Endometrial microvascular endothelial cells (primary cell): ENCODE results near the gene TMEM19. TPM values are rescaled to one million over a fixed set of nuclear protein-coding genes. Genes with fewer than 3 reads are reported as not detected.

ENCODE experiments used
- in situ Hi-C: cut with HindIII; loops from 2 replicates; pipeline ENCODE4 v1.10.0; 2017; ENCODE audit warnings: low sequenced_read_pairs, low pct_unique_long_range_greater_than_20kb; ENCODE audit errors: inconsistent ontology term
- total RNA-seq: library from RNA; depleted of rRNA; stranded (reverse); fragments of >200 nt; gene quantifications from one replicate; pipeline ENCODE4 v1.2.3, GENCODE V29; 2015; ENCODE audit errors: inconsistent ontology term

Gene TMEM19
- total RNA-seq, 1 donor from 2014 or later: 39.1 TPM

DNA sequence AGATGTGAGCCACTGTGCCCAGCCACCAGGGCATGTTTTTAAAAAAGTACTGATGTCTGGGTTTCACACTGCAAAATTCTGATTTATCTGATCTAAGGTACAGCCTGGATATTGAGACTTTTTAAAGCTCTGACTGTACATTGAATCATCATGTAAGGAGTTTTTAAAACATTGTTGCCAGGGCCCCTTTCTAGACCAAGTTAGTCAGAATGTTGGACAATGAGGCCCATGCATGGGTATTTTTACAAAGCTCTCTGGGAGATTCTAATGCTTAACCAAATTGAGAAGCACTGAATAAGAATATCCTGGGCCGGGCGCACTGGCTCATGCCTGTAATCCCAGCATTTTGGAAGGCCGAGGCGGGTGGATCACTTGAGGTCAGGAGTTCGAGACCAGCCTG, 16.7 kb downstream of the TMEM19 start:
- in situ Hi-C loops: no loop called here

DNA sequence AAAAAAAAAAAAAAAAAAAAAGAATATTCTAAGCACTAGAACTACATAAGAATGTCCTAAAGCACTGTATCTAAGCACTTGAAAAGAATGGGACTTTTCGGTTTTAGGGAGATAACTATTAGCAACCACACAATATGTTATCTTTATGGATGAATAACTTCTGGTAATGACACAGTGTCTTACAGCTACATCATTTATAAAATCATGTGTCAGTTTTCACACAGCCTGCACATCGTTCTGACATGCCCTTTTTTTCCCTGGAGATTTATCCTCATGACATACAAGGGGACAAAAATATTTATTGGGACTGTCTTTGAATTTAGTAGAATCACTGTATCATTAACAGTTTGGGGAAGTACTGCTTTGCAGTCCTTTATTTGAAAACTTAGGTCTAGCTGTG, 17.3 kb downstream of the TMEM19 start:
- in situ Hi-C loops: no loop called here

DNA sequence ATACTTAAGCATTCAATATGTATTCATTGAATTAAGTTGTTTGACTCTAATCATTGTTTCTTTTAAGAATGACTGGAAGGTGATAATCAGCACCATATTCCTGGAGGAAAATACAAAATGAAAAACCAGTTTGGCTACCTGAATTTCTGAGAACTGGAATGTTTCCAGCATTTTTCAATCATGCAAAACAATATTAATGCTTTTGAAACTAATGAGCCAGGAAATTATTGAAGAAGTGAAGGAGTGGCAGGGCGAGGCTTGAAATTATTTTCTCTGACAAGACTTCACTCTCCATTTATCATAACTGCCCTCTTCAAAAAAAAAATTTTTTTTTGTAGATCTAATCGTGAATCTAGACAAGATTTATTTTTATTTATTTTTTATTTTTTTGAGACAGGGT, 19.0 kb downstream of the TMEM19 start:
- in situ Hi-C loops: no loop called here

DNA sequence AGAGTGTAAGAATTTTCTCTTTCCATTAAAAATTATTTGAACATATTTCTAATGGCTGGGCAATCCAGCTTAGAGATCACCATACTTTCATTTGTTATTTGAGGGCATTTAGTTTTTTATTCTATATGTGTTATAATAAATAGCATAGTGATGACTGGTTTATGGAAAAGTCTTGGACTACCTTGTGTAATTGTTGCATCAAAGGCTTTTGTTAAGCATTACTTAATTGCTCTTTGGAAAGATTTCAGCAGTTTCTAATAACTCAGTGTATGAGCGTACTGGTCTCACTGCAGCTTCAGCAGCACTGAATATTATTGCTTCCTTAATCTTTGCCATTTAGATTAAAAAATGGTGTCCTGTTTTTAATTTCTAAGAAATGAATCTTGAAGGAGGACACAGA, 22.8 kb downstream of the TMEM19 start:
- in situ Hi-C loops: no loop called here

DNA sequence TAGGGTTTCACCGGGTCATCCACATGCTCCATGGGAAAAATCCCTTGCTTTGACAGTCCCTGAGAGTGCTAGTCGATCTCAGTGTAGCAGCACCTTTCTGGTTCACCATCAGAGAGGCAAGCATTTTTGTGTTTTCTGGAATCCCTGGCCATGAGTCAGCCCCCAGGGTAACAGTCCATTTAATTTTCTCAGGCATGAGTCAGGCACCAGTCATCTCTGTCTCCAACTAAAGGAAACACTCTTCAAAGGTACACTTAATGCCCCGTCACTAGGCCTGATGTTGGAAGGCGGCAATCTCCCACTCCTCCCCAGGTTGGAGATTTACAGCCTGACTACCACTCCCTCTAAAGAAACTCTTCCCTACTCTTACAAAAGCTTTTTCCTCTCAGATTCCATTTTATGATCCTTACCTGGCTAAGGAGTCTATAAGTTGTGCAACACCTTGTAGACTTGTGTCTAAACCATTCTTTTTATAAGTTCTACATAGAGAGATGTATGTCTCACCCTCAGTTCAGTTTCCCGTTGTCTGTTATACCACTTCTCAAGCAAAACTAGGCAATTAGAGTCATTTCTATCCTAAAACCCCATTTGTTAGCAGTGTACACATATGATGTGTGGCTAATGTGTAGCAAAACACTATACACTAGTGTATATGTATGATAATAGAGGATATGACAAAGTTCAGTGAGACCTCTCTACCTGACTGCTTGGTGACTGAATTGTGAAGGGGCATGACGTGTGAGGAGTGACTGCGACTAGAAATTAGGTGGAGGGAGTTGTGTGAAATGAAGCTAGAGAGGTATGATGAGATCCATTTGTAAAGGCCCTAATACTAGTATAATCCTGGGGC, 24.6 kb downstream of the TMEM19 start:
- in situ Hi-C loops: no loop called here

DNA sequence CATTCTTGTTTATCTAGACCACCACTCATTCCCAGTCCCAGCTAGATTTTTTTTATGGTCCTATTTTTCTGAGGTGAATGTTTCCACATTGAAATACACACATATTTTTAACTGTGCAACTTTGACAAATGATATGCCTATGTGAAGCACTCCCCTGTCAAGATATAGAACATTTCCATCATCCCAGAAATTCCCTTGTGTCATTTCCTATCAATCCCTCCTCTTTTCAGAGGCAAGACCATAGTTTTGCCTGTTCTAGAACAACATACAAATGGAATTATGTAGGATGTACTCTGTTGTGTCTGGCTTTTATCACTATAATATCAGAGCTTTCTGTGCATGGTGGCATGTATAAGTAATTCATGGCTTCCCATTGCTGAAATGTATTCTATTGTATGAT, 32.7 kb downstream of the TMEM19 start:
- in situ Hi-C loops: no loop called here

DNA sequence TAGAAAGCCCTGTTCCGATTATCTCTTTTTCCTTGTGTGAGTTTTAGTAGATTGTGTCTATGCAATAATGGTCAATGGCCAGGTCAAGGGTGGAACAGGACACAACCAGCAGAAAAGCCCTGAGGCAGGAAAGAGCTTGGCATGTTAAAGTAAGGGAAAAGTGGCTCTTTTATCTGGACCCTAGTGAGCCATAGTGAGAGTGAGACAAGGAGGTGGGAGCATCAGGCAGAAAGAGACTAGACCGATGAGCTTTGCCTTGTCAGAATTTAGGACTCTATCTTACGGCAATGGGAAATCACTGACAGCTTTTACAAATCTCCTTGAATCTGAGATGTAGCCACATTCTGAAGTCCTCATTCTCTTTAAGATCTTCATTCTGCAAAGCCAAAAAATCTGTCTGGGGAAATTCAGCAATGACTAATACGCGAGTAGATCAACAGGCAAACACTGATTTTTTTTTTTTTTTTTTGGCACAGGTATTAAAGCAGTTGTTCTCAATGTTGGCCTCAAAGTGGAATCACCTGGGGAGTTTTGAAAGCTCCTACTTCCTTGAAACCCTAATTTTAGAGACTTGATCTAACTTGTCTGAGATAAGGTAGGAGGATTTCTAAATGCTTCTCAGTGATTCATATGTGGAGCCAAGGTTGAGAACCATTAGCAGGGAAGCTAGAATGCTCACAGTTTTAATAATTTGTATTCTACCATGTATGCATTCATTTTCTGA, 33.9 kb downstream of the TMEM19 start:
- in situ Hi-C loops: no loop called here

DNA sequence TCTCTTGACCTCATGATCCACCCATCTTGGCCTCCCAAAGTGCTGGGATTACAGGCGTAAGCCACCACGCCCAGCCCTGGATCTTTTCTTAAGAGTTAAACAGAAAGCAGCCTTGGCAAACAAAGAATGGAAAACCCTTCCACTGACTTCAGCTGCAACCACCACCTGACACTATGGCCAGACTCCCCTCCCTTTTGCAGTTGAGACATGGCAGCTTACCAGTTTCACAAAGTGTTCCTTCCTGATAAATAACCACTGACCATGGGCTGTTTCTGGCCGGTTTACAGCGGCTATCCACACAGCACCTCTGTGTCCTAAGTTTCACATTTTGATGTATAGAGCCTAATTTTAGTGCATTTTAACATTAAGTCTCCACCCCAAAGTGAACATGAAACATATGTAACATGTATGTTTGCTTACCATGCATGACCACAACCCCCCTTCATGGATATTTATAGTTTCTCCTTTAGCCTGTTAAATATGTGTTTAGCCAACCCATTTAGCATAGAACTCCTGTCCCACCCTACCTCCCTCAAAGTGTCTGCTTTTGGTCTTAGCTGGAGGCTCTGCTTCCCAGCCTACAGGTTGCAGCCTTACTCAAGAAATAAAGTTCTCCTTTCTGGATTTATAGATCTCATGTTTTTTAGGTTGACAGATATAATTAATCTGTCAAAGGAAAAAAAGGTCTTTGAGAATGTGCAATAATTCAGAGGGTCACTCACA, 36.1 kb downstream of the TMEM19 start:
- in situ Hi-C loops: no loop called here

DNA sequence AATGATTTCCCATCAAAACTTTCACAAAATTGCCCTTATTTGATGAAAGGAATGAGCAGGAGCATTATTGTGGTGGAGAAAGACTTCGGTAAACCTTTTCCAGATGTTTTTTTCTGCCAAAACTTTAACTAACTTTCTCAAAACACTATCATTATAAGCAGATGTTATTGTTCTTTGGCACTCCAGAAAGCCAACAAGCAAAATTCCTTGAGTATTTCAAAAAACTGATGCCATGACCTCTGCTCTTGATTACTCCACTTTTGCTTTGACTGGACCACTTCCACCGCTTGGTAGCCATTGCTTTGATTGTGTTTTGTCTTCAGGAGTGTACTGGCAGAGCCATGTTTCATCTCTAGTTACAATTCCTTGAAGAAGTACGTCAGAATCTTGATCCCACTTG, 39.1 kb downstream of the TMEM19 start:
- in situ Hi-C loops: no loop called here

DNA sequence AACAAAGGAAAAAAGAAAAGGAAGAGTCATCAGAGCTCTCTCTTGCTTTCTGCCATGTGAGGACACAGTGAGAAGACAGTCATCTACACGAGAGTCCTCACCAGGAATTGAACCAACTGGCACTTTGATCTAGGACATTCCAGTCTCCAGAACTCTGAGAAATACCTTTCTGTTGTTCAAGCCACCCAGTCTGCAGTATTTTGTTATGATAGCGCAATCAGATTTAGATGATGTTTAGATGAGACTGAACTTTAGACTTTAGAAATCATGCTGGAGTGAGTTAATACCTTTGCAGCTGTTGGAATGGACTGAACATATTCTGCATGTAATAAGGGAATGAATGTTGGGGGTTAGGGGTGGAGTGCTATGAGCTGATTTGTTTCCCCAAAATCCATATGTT, 40.7 kb downstream of the TMEM19 start:
- in situ Hi-C loops: no loop called here

DNA sequence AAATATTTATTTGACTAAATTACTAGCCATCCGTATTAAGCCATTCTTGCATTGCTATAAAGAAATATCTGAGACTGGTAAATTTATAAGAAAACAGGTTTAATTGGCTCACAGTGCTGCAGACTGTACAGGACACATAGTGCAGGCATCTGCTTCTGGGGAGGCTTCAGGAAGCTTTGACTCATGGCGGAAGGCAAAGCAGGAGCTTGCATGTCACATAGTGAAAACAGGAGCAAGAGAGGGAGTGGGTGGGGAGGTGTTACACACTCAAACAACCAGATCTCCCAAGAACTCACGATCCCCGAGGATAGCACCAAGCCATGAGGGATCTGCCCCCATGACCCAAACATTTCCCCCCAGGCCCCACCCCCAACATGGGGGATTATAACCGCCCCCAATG, 42.1 kb downstream of the TMEM19 start:
- in situ Hi-C loops: no loop called here

DNA sequence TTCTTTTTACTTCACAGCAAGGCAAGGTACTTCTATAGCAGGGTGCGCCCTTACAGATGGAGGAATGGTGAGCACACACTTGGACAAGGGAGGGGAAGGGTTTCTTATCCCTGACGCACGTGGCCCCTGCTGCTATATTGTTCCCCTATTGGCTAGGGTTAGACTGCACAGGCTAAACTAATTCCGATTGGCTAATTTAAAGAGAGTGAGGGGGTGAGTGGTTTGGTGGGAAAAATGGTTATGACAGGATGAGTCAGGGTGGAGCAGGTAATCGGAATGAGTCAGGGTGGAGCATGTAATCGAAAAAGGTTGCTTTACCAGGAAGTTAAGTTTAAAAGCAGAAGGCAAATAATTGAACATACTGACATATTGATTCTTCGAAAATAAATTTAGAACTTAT, 45.1 kb downstream of the TMEM19 start:
- in situ Hi-C loops: no loop called here

DNA sequence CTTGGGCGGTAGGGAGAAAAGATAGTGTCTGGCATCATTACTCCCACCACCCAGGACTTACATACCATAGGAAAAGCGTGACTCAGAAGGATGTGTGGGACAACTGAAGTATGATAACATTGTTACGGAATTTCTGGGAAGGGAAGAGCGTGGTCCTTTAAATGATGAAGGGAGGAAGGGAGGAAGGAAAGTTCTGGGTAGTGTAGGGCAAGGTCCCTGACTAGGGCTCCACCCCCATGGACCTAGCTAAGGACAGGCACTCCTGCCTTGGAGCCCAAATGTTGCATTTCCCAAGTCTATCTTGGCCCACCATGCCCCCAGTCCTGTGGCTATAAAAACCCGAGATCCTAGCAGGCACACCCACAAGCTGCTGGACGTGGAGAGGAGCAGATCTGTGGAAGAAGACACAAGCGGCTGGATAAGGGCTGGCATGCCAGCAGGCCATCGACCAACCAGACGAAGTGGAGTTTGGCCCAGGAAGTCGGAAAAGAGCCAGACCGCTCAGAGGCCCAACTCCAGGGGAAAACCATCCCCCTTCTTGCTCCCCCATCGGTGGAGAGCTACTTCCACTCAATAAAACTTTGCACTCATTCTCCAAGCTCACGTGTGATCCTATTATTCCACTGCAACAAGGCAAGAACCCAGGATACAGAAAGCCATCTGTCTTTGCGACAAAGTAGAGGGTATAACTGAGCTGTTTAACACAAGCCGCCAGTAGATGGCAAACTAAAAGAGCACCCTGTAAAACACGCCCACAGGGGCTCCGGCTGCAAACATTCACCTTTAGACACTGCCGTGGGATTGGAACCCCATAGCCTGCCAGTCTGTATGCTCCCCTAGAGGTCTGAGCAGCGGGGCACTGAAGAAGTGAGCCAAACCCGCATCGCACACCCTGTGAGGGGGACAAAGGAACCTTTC, 45.8 kb downstream of the TMEM19 start:
- in situ Hi-C loops: no loop called here

DNA sequence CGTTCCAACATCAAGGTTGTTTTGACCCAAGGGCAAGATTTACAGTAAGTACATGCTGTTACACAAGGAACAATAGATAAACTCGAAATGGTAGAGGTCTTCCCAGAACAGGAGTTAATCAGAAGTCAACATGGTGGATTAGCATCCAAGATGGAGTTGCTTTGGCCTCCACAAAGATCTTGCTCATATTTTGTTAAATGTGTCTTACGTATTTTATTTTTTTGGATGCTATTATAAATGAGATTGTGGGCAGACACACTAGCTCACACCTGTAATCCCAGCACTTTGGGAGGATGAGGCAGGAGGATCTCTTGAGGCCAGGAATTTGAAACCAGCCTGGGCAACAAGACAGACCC, 46.5 kb downstream of the TMEM19 start:
- in situ Hi-C loops: no loop called here

DNA sequence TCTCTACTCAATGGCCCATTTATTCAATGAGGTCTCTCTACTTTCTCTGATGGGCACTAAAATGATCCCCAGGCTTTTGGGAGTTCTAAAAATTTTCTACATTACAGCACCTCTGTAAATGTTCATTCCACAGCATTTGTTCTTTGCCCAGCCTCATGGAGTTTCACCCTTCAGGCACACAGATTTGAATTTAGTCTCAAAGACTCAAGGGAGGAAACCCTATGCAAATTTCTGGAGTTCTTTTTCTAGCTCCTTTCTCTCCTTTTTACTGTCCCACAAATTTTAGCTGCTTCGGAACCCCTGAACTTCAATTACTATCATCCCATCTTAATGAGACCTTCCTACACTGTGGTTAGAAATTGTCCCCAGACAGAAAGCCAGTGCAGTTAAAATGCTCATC, 51.3 kb downstream of the TMEM19 start:
- in situ Hi-C loops: no loop called here

DNA sequence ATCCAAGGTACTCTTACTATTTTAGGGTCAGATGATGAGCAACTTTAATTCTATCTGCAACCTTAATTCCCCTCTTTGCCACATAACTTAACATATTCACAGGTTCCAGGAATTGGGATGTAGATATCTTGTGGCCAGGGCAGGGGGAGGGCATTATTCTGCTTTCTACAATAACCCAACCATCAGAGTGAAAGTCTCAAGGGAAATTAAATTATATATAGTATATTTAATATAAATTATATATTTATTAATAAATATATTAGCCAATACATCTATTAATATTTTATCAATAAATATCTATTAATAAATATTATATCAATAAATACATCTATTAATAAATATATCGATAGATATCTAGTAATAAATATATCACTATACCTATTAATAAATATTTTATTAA, 57.1 kb downstream of the TMEM19 start:
- in situ Hi-C loops: no loop called here

DNA sequence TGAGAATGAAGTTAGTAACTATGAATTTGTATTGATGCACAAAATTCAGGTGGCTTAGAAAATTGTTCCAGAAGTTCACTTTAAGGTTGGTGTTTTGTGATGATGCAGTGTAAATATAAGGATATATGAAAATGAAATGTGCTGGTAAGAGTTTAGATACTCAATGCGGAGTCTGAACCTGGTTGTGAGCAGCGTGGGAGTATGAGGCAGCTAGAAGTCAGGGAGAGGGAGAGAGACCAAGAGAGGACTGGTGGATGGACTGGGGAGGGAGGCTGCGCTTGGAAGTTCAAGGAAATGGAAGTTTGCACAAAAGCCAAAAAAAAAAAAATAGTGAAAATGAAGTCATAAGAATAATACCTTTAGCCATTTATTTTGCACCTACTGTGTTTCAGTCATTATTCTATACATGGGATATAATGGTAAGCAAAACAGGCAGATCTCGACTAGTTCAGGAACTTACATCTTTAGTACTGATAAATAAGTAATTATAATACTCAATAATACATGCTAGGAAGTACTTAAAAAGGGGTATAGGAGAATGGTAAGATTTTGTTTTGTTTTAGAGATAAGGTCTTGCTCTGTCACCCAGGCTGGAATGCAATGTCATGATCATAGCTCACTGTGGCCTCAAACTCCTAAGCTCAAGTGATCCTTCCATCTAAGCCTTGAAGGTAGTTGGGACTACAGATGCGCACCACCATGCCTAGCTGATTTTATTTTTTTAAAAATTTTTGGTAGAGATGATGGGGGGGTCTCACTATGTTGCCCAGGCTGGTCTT, 58.8 kb downstream of the TMEM19 start:
- in situ Hi-C loops: no loop called here

DNA sequence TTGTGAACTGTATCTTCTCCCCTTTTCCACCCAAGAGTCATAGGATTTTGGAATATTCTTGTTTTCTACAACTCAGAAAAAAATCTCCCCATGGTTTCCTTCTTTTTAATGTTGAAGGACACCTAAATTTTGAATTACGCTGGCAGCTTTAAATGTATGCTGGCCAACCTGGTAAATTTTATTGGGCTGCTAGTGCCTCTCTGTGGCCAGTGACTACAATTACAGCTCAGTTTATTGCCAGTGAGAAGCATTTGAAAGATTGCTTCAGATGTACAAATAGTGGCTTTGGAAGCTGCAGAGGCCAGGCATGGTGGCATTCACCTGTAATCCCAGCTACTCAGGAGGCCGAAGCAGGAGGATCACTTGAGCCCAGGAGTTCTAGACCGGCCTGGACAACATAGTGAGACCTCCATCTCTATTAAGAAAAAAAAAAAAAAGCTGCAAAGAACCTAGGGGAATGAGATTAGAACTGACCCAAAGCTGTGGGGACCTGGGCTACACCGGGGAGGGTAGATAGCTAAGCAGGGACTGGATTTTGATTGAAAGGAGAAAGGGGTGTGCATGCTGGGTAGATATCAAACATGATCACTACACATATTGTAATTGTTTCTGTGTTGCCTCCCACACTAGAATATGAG, 61.2 kb downstream of the TMEM19 start:
- in situ Hi-C loops: no loop called here
